GM12878 (cell line): ENCODE measurements around the gene RNU6-9. TPM values are rescaled to one million over a fixed set of nuclear protein-coding genes. Genes with fewer than 3 reads are reported as not detected.
A peak's percentile ranks its signal among the peaks of the same experiment; 100 is the strongest.

Source experiments
- ATF2 ChIP-seq: IDR thresholded peaks from 2 replicates; pipeline ENCODE4 v1.6.1; 2012; ENCODE audit warnings: low read length, inconsistent platforms
- ATF3 ChIP-seq: IDR thresholded peaks from 2 replicates; pipeline ENCODE4 v1.6.1; 2011; ENCODE audit warnings: low read depth, mild to moderate bottlenecking, low read length, moderate library complexity, borderline replicate concordance; ENCODE audit errors: extremely low read depth
- BACH1 ChIP-seq: fragments of 450-650 bp; IDR thresholded peaks from 2 replicates; pipeline ENCODE4 v1.6.1; 2017; ENCODE audit warnings: mild to moderate bottlenecking, borderline replicate concordance
- EGR1 ChIP-seq, 2 experiments: IDR thresholded peaks; 1 replicate in 1 of 2; 2 replicates in 1 of 2; pipeline ENCODE4 v1.6.1; 2011 to 2012; ENCODE audit warnings: low read depth in 2 of 2, low read length in 2 of 2, borderline replicate concordance in 1 of 2, mild to moderate bottlenecking in 1 of 2, moderate library complexity in 1 of 2
- GABPA ChIP-seq: IDR thresholded peaks from 2 replicates; pipeline ENCODE4 v1.6.1; 2014; ENCODE audit warnings: antibody characterized with exemption, low read depth, mild to moderate bottlenecking, inconsistent platforms
- GATAD2B ChIP-seq: fragments of 450-650 bp; conservative IDR thresholded peaks from 2 replicates; pipeline ENCODE4 v1.6.1; 2017; ENCODE audit warnings: low read depth, mild to moderate bottlenecking, moderate library complexity
- HDAC2 ChIP-seq: fragments of 200-600 bp; sonication (generic); IDR thresholded peaks from 2 replicates; pipeline ENCODE4 v1.6.1; 2017
- JUND ChIP-seq: IDR thresholded peaks from 2 replicates; pipeline ENCODE4 v1.6.1; 2012; ENCODE audit warnings: low read depth, mild to moderate bottlenecking, low read length, improper control_type of control experiment, moderate library complexity
- KDM1A ChIP-seq: fragments of 200-600 bp; sonication (generic); IDR thresholded peaks from 2 replicates; pipeline ENCODE4 v1.6.1; 2016; ENCODE audit warnings: borderline replicate concordance
- MXI1 ChIP-seq: fragments of 150-350 bp; IDR thresholded peaks from 2 replicates; pipeline ENCODE4 v1.6.1; 2011; ENCODE audit warnings: low read depth, mild to moderate bottlenecking, inconsistent platforms, low read length, improper control_type of control experiment
- NR2F1 ChIP-seq: fragments of 450-650 bp; conservative IDR thresholded peaks from 2 replicates; pipeline ENCODE4 v1.6.1; 2017; ENCODE audit warnings: mild to moderate bottlenecking
- RAD21 ChIP-seq: IDR thresholded peaks from 2 replicates; pipeline ENCODE4 v1.6.1; 2011; ENCODE audit warnings: mild to moderate bottlenecking, low read depth, low read length, moderate library complexity; ENCODE audit not compliant: insufficient read depth
- SUZ12 ChIP-seq: fragments of 200-600 bp; sonication (generic); IDR thresholded peaks from one replicate; pipeline ENCODE4 v1.6.1; 2018; ENCODE audit warnings: antibody characterized with exemption, mild to moderate bottlenecking; ENCODE audit not compliant: unreplicated experiment
- ZBTB33 ChIP-seq: fragments of 450-650 bp; IDR thresholded peaks from 2 replicates; pipeline ENCODE4 v1.6.1; 2017; ENCODE audit warnings: mild to moderate bottlenecking
- ZNF207 ChIP-seq: fragments of 450-650 bp; IDR thresholded peaks from 2 replicates; pipeline ENCODE4 v1.6.1; 2014; ENCODE audit warnings: antibody characterized with exemption, mild to moderate bottlenecking, borderline replicate concordance
- polyA plus RNA-seq, 11 experiments: library from polyadenylated mRNA; depleted of rRNA in 4 of 11; unstranded in 6 of 11; stranded (reverse) in 5 of 11; fragments of >200 nt; fragmentation: Nextera tagmentation in 4 of 11; fragmentation: Illumina TruSeq in 1 of 11; extraction: Ambion mirVana in 4 of 11; extraction: Trizol in 1 of 11; gene quantifications; 1 replicate in 1 of 11; 2 replicates in 10 of 11; pipeline versions ENCODE4 v1.2.1 to v1.2.3, GENCODE V29; 2011 to 2016; ENCODE audit warnings: inconsistent platforms in 2 of 11, missing spikeins in 2 of 11, low read depth in 1 of 11
- total RNA-seq, 4 experiments: library from RNA; depleted of rRNA in 3 of 4; stranded (reverse); fragments of >200 nt in 3 of 4; fragmentation: Illumina TruSeq in 1 of 4; extraction: Trizol in 1 of 4; gene quantifications; 2 replicates each; pipeline versions ENCODE4 v1.2.1 to v1.2.3, GENCODE V29; 2013 to 2021
- TF ChIP-seq, protein P1 (sequence below): IDR thresholded peaks from 2 replicates; pipeline ENCODE4 v1.6.1; 2011; ENCODE audit warnings: low read depth, low read length, improper control_type of control experiment, borderline replicate concordance
- TF ChIP-seq, protein P2 (sequence below): fragments of 450-650 bp; IDR thresholded peaks from 2 replicates; pipeline ENCODE4 v1.6.1; 2017; ENCODE audit warnings: mild to moderate bottlenecking, moderate library complexity
- TF ChIP-seq, protein P3 (sequence below): IDR thresholded peaks from 2 replicates; pipeline ENCODE4 v1.6.1; 2011; ENCODE audit warnings: borderline replicate concordance, low read depth, mild to moderate bottlenecking, moderate library complexity, low read length; ENCODE audit not compliant: insufficient read depth, poor library complexity, severe bottlenecking

Gene RNU6-9
- total and polyA plus RNA-seq, 10 of the 15 experiments (the other 5 are each of a cell fraction or from before 2014, with no cell fraction given) = not detected

GRCh38 chr19:932648-933552 is 39.6 kb downstream of the RNU6-9 start (continued):
- no peak for TF ChIP-seq GABPA
- TF ChIP-seq GATAD2B = peak; percentile 61
- TF ChIP-seq KDM1A = no peak
- no peak for TF ChIP-seq ATF2
- no peak for TF ChIP-seq RAD21
- TF ChIP-seq, protein P1, sequence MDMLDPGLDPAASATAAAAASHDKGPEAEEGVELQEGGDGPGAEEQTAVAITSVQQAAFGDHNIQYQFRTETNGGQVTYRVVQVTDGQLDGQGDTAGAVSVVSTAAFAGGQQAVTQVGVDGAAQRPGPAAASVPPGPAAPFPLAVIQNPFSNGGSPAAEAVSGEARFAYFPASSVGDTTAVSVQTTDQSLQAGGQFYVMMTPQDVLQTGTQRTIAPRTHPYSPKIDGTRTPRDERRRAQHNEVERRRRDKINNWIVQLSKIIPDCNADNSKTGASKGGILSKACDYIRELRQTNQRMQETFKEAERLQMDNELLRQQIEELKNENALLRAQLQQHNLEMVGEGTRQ = no peak
- no peak for TF ChIP-seq ZNF207
- TF ChIP-seq, protein P2, sequence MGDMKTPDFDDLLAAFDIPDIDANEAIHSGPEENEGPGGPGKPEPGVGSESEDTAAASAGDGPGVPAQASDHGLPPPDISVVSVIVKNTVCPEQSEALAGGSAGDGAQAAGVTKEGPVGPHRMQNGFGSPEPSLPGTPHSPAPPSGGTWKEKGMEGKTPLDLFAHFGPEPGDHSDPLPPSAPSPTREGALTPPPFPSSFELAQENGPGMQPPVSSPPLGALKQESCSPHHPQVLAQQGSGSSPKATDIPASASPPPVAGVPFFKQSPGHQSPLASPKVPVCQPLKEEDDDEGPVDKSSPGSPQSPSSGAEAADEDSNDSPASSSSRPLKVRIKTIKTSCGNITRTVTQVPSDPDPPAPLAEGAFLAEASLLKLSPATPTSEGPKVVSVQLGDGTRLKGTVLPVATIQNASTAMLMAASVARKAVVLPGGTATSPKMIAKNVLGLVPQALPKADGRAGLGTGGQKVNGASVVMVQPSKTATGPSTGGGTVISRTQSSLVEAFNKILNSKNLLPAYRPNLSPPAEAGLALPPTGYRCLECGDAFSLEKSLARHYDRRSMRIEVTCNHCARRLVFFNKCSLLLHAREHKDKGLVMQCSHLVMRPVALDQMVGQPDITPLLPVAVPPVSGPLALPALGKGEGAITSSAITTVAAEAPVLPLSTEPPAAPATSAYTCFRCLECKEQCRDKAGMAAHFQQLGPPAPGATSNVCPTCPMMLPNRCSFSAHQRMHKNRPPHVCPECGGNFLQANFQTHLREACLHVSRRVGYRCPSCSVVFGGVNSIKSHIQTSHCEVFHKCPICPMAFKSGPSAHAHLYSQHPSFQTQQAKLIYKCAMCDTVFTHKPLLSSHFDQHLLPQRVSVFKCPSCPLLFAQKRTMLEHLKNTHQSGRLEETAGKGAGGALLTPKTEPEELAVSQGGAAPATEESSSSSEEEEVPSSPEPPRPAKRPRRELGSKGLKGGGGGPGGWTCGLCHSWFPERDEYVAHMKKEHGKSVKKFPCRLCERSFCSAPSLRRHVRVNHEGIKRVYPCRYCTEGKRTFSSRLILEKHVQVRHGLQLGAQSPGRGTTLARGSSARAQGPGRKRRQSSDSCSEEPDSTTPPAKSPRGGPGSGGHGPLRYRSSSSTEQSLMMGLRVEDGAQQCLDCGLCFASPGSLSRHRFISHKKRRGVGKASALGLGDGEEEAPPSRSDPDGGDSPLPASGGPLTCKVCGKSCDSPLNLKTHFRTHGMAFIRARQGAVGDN = peak; percentile 49
- peak in 1 of 2 experiments; percentile 50; a peak in 1 of 3 replicates for TF ChIP-seq EGR1 (IDR thresholded peaks at IDR 0.05; ENCODE audit: borderline replicate concordance in 1 of 2, low read depth in 2 of 2, low read length in 2 of 2)
- peak; percentile 33; the same call in 1 of the 2 replicates for TF ChIP-seq MXI1
- no peak for TF ChIP-seq SUZ12
- TF ChIP-seq HDAC2 = no peak
- TF ChIP-seq ATF3 = no peak
- TF ChIP-seq NR2F1 = peak; percentile 68
- no peak for TF ChIP-seq JUND
- no peak for TF ChIP-seq ZBTB33
- TF ChIP-seq, protein P3, sequence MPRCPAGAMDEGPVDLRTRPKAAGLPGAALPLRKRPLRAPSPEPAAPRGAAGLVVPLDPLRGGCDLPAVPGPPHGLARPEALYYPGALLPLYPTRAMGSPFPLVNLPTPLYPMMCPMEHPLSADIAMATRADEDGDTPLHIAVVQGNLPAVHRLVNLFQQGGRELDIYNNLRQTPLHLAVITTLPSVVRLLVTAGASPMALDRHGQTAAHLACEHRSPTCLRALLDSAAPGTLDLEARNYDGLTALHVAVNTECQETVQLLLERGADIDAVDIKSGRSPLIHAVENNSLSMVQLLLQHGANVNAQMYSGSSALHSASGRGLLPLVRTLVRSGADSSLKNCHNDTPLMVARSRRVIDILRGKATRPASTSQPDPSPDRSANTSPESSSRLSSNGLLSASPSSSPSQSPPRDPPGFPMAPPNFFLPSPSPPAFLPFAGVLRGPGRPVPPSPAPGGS = no peak
- peak; percentile 82 for TF ChIP-seq BACH1
